Psoas muscle (tissue), 8 donors: Measurements from ENCODE around the gene PHF2. TPM values are rescaled to one million over a fixed set of nuclear protein-coding genes. Genes with fewer than 3 reads are reported as not detected.

ENCODE experiments used
- ATAC-seq, 4 donors: fragments of 200-7000 bp; cut with Tn5 transposase; one replicate each; pipeline ENCODE4 v1.9.1; 2020; ENCODE audit warnings: moderate library complexity in 3 of 4, mild to moderate bottlenecking in 2 of 4
- DNase-seq, 2 donors: peaks; one replicate each; pipeline ENCODE4 v3.0.0-alpha.2; 2020
- H3K27ac ChIP-seq: fragments of 200-600 bp; one replicate; pipeline ENCODE4 v1.8.0; 2022
- H3K27me3 ChIP-seq, 3 donors: fragments of 200-600 bp in 1 of 3; one replicate each; pipeline versions ENCODE4 v1.6.1 to v1.8.0; 2013 to 2022; ENCODE audit warnings: low read length in 2 of 3, mild to moderate bottlenecking in 2 of 3, moderate library complexity in 1 of 3; ENCODE audit not compliant: insufficient read depth in 3 of 3
- H3K36me3 ChIP-seq, 2 donors: fragments of 200-600 bp in 1 of 2; one replicate each; pipeline versions ENCODE4 v1.6.1 to v1.8.0; 2013 to 2022; ENCODE audit warnings: low read depth in 1 of 2, mild to moderate bottlenecking in 1 of 2, moderate library complexity in 1 of 2; ENCODE audit not compliant: insufficient read depth in 1 of 2
- H3K4me1 ChIP-seq: fragments of 200-600 bp; one replicate; pipeline ENCODE4 v1.8.0; 2022
- H3K4me3 ChIP-seq: fragments of 200-600 bp; one replicate; pipeline ENCODE4 v1.8.0; 2022; ENCODE audit warnings: mild to moderate bottlenecking
- H3K9me3 ChIP-seq: fragments of 200-600 bp; one replicate; pipeline ENCODE4 v1.8.0; 2022
- WGBS, 3 donors: extraction: QIAGEN DNeasy Blood & Tissue Kit; methylation state at CpG; one replicate each; pipeline versions ENCODE4 v1.1.6 to v1.1.7; 2013; 5-methylcytosine and 5-hydroxymethylcytosine counted together
- intact Hi-C, 2 donors: fragments of 100-400 bp; cut with DNase I; formaldehyde crosslinking; loops; one replicate each; pipeline versions ENCODE4 v1.11.0 to v1.14.2; 2022
- polyA plus RNA-seq, 3 donors: library from polyadenylated mRNA; stranded (reverse); fragments of 200-250 nt; gene quantifications; one replicate each; pipeline ENCODE4 v1.2.3, GENCODE V29; 2013
- total RNA-seq, 4 donors: library from RNA; stranded (reverse); fragmentation: NEBNext Ultra II Directional in 2 of 4; extraction: Animal tissue kit (Norgen Biotek cat#: 25700) in 2 of 4; gene quantifications; one replicate each; pipeline versions ENCODE4 v1.2.1 to v1.2.4, GENCODE V29; 2021 to 2023
- TF ChIP-seq, protein P1 (sequence below): fragments of 200-600 bp; IDR thresholded peaks from one replicate; pipeline ENCODE4 v1.8.0; 2022; ENCODE audit warnings: antibody characterized with exemption
- donor health status: healthy with polysubstance abuse.
- donor health status: DM: no; HTN: no; CAD: no; lungs with moderate emphysema.
- donor health status: Bipolar disorder and iron deficiency.
- donor health status: healthy.
- donor health status: DM: yes; HTN: yes; CAD: no.
- donor health status: DM: no; HTN: no; CAD: no.
- donor health status: DM: no; HTN: no; CAD: no.
- donor health status: DM: yes; HTN: yes; CAD: no.

PHF2 gene
- total and polyA plus RNA-seq, 7 donors: 9.3 to 26.6 (median 19.1) TPM

DNA sequence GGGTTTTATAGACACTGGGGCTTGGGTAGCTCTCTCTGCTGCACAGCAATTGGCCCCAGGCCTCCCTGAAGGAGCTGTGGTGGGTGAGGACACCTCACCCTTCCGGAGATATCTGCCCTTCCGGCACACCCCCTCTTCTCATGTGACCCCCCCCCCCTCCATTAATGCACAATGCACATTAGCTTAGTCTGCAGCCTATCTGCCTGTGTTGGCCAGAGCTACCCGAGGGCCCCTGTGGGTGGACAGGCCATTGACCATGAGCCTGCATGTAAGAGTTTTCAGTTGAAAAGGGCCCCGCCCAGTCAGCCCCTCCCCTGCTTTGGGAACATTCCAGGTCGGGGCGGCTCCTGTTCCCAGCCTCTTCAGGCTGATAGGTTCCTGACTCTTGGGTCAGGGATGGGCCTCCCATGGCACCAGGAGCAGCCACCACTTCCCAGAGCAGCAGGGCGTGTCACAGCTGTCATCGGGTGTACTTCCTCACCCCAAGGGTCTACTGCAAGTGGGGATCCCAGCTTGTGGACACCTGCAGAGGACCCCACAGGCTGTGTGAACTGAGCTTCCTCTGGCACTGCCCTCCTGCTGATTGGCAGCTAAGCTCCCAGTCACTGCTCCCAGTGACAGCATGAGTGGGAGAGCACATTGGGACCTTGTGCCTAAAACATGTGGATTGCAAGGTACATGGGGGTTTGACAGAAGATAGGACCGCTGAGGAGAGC, 17.8 kb downstream of the PHF2 start:
- Histone ChIP-seq H3K27ac (no peak overlapping the region), H3K4me3 (no peak overlapping the region), H3K4me1 (peaks cover 35% of the 10 kb centered on the region), H3K27me3 (no peaks in the 10 kb centered on the region), H3K9me3 (no peaks in the 10 kb centered on the region), H3K36me3 (no peaks in the 10 kb centered on the region)
- DNase-seq (peak in 1 of 2 donors; percentile 62), ATAC-seq (peak in 1 of 4 donors; percentile 28)
- intact Hi-C loops: no loop called here
- 46 to 54% (median 54%) methylated on average over 9 of the region's 9 CpGs for WGBS, 3 donors
- TF ChIP-seq, protein P1, sequence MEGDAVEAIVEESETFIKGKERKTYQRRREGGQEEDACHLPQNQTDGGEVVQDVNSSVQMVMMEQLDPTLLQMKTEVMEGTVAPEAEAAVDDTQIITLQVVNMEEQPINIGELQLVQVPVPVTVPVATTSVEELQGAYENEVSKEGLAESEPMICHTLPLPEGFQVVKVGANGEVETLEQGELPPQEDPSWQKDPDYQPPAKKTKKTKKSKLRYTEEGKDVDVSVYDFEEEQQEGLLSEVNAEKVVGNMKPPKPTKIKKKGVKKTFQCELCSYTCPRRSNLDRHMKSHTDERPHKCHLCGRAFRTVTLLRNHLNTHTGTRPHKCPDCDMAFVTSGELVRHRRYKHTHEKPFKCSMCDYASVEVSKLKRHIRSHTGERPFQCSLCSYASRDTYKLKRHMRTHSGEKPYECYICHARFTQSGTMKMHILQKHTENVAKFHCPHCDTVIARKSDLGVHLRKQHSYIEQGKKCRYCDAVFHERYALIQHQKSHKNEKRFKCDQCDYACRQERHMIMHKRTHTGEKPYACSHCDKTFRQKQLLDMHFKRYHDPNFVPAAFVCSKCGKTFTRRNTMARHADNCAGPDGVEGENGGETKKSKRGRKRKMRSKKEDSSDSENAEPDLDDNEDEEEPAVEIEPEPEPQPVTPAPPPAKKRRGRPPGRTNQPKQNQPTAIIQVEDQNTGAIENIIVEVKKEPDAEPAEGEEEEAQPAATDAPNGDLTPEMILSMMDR: no peak

DNA sequence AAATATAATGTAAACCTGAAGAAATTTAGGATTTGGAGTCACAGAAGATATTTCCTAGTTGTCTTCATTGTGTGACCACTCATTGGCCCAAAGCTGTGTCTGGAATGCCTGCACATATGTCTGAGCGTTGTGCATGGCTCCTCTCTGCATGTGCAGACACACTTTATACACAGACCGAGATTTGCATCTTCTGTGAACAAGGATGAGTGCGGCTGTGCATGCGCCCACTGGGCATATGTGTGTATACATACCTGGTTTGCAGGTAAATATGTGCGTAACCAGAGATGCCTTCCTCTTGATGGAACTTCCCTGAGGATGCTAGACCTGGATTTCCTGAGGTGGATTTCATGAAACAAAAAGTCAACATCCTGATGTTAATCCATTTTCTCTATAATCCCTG, 19.1 kb downstream of the PHF2 start:
- peaks cover 31% of the 10 kb centered on the region for H3K4me1 ChIP-seq
- no peak for ATAC-seq

DNA sequence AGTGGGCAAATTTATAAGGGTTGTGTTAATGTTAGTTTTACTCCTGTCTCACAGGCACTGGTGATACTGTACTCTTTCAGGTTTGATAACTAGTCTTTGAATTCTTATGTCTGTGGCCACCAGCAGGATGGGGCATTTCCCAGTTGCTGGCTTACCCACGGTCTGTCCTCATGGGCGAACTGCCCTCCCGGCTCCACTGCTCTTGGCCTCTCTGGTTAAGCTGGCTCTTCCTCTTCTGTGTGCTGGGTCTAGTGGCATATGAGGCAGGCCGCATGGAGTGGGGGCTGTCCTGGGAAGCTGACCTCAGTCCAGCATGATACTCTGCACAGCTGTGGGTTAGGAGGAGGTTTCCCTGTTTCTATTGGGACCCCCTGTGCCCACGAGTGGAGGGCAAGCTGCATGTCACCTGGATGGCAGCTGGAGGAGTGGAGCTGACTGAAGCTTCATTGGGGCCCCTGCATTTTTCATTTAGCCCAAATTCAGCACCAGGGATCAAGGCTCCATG, 19.5 kb downstream of the PHF2 start:
- H3K27me3 ChIP-seq: no peaks in the 10 kb centered on the region
- TF ChIP-seq, protein P1: no peak
- H3K4me1 ChIP-seq: peaks cover 31% of the 10 kb centered on the region
- no peak overlapping the region for H3K27ac ChIP-seq
- no peak overlapping the region for H3K4me3 ChIP-seq
- intact Hi-C loops: no loop called here
- 63 to 74% (median 67%) methylated on average over 5 of the region's 5 CpGs for WGBS, 3 donors
- no peak for ATAC-seq
- no peaks in the 10 kb centered on the region for H3K36me3 ChIP-seq
- no peaks in the 10 kb centered on the region for H3K9me3 ChIP-seq
- no peak for DNase-seq

More for the DNA sequence above, 19.1 kb downstream of the PHF2 start:
- H3K27ac ChIP-seq: no peak overlapping the region
- 89 to 91% (median 90%) methylated on average over 5 of the region's 5 CpGs for WGBS, 3 donors
- DNase-seq: no peak
- H3K4me3 ChIP-seq: no peak overlapping the region
- no peaks in the 10 kb centered on the region for H3K36me3 ChIP-seq
- no peaks in the 10 kb centered on the region for H3K27me3 ChIP-seq
- H3K9me3 ChIP-seq: no peaks in the 10 kb centered on the region
- intact Hi-C loops: no loop called here
- TF ChIP-seq, protein P1: no peak

DNA sequence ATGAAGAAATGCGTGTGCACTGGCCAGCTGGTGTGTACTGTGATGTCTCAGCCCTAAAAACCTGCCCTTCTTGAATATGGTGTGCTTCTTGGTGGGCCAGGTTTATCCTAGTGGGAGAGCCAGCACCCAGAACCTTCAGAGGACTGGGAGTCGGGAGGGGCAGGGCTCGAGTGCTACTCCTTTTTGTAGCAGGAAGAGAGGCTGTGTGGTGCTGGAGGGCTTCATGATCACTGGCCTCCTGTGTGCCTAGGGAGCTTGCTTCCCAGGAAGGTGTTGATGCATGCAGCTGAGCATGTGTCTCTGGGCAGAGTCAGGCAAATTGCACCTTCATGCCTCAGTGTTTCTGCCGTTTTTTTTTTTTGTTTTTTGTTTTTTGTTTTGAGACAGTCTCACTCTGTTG, 20.0 kb downstream of the PHF2 start:
- Histone ChIP-seq H3K36me3 (no peaks in the 10 kb centered on the region), H3K4me1 (peaks cover 31% of the 10 kb centered on the region), H3K4me3 (no peak overlapping the region), H3K27me3 (no peaks in the 10 kb centered on the region), H3K27ac (no peak overlapping the region), H3K9me3 (no peaks in the 10 kb centered on the region)
- intact Hi-C loops: no loop called here
- no peak for DNase-seq
- ATAC-seq: no peak
- TF ChIP-seq, protein P1: no peak
- WGBS, 3 donors: 67 to 78% (median 67%) methylated on average over 4 of the region's 4 CpGs
